Upper lobe of right lung (tissue), 1 donor: ENCODE measurements around the gene AADACL2. TPM values are rescaled to one million over a fixed set of nuclear protein-coding genes. Genes with fewer than 3 reads are reported as not detected.

Experiments used
- ATAC-seq: fragments of 200-7000 bp; cut with Tn5 transposase; one replicate; pipeline ENCODE4 v1.9.1; 2020; ENCODE audit warnings: mild to moderate bottlenecking, moderate library complexity
- DNase-seq: peaks from one replicate; pipeline ENCODE4 v3.0.0-alpha.2; 2020
- H3K27ac ChIP-seq: fragments of 200-600 bp; one replicate; pipeline ENCODE4 v1.8.0; 2022
- H3K27me3 ChIP-seq: fragments of 200-600 bp; one replicate; pipeline ENCODE4 v1.8.0; 2022; ENCODE audit warnings: mild to moderate bottlenecking
- H3K36me3 ChIP-seq: fragments of 200-600 bp; one replicate; pipeline ENCODE4 v1.8.0; 2022
- H3K4me1 ChIP-seq: fragments of 200-600 bp; one replicate; pipeline ENCODE4 v1.8.0; 2022
- H3K4me3 ChIP-seq: fragments of 200-600 bp; one replicate; pipeline ENCODE4 v1.8.0; 2022; ENCODE audit warnings: mild to moderate bottlenecking
- H3K9me3 ChIP-seq: fragments of 200-600 bp; one replicate; pipeline ENCODE4 v1.8.0; 2022
- CTCF ChIP-seq: fragments of 200-600 bp; IDR thresholded peaks from one replicate; pipeline ENCODE4 v1.8.0; 2022; ENCODE audit warnings: antibody characterized with exemption
- intact Hi-C: fragments of 100-400 bp; cut with DNase I; formaldehyde crosslinking; loops from one replicate; pipeline ENCODE4 v1.11.0; 2022
- total RNA-seq: library from RNA; stranded (reverse); fragmentation: NEBNext Ultra II Directional; extraction: Animal tissue kit (Norgen Biotek cat#: 25700); gene quantifications from one replicate; pipeline ENCODE4 v1.2.1, GENCODE V29; 2021
- donor health status: DM: no; HTN: yes; CAD: no; lungs with severe emphysema.

Gene AADACL2
- total RNA-seq, 1 donor from 2014 or later: not detected

- Histone ChIP-seq H3K27me3 (no peaks in the 10 kb centered on the region), H3K36me3 (no peaks in the 10 kb centered on the region), H3K27ac (no peak overlapping the region), H3K4me1 (no peaks in the 10 kb centered on the region), H3K4me3 (no peak overlapping the region), H3K9me3 (no peaks in the 10 kb centered on the region)
- ATAC-seq (no peak), DNase-seq (no peak)
- TF ChIP-seq CTCF: no peak
- intact Hi-C loops: no loop called here
Measured at GRCh38 chr3:151722856-151723255, 10.9 kb upstream of the AADACL2 start.

GRCh38 chr3:151724576-151725562, 8.9 kb upstream of the AADACL2 start:
- ATAC-seq (no peak), DNase-seq (no peak)
- Histone ChIP-seq H3K27ac (no peak overlapping the region), H3K4me3 (no peak overlapping the region), H3K4me1 (no peaks in the 10 kb centered on the region), H3K36me3 (no peaks in the 10 kb centered on the region), H3K27me3 (no peaks in the 10 kb centered on the region), H3K9me3 (no peaks in the 10 kb centered on the region)
- no peak for TF ChIP-seq CTCF
- intact Hi-C loops: no loop called here

DNA sequence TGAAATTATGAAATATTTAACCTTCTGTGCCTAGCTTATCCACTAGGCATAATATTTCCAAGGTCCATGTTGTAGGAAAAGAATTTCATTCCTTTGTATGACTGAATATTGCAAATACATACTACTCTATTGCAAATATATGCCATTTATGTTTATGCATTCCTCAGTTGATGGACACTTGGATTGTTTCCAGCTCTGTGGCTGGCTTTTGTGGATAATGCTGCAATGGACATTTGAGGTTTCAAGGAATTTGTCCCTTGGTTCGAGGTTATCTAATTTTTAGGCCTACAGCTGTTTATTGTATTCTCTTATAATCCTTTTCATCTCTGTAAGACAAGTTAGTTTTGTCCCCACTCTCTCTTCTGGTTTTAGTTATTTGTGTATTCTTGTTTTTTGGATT, 7.7 kb upstream of the AADACL2 start:
- no peak overlapping the region for H3K4me3 ChIP-seq
- ATAC-seq (no peak), DNase-seq (no peak)
- H3K9me3 ChIP-seq: no peaks in the 10 kb centered on the region
- TF ChIP-seq CTCF: no peak
- H3K4me1 ChIP-seq: no peaks in the 10 kb centered on the region
- no peak overlapping the region for H3K27ac ChIP-seq
- intact Hi-C loops: no loop called here
- H3K36me3 ChIP-seq: no peaks in the 10 kb centered on the region
- H3K27me3 ChIP-seq: no peaks in the 10 kb centered on the region

DNA sequence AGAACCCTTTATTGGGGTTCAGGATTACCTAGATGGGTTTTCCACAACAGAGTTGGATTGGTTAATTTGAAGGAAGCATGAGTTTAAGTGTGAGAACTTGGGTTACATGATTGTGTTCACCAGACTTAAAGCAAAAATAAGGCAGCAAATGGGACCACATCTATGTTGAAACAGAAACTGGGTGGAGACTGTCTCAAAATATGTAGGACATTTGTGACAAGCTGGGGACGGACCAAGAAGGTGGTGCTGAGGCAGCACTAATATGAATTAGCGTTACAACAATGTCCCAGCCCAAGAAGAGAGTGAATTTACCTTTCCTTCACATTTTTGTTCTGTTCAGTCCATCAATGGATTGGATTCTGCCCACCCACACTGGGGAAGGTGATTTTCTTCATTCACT, 866 bp upstream of the AADACL2 start:
- intact Hi-C loops: no loop called here
- no peak for TF ChIP-seq CTCF
- Histone ChIP-seq H3K4me1 (no peaks in the 10 kb centered on the region), H3K4me3 (no peak overlapping the region), H3K36me3 (no peaks in the 10 kb centered on the region), H3K27me3 (no peaks in the 10 kb centered on the region), H3K27ac (no peak overlapping the region), H3K9me3 (no peaks in the 10 kb centered on the region)
- no peak for DNase-seq
- no peak for ATAC-seq

DNA sequence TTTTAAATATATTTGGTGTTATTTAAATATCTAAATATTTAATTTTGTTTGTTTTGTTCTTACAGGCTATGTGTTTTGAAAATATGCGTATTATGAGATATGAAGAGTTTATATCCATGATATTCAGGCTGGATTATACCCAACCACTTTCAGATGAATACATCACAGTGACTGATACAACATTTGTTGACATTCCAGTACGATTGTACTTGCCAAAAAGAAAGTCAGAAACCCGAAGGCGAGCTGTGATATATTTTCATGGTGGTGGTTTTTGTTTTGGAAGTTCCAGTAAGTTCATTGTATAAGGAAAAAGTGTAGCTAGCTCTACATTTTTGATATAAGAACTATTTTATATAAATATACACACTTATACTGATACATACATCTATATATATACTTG, 6.9 kb downstream of the AADACL2 start:
- no peak overlapping the region for H3K4me3 ChIP-seq
- no peaks in the 10 kb centered on the region for H3K4me1 ChIP-seq
- DNase-seq (no peak), ATAC-seq (no peak)
- H3K36me3 ChIP-seq: no peaks in the 10 kb centered on the region
- intact Hi-C loops: no loop called here
- no peak for TF ChIP-seq CTCF
- H3K27ac ChIP-seq: no peak overlapping the region
- no peaks in the 10 kb centered on the region for H3K9me3 ChIP-seq
- H3K27me3 ChIP-seq: no peaks in the 10 kb centered on the region
